ENCODE data around the gene ANXA2. TPM values are rescaled to one million over a fixed set of nuclear protein-coding genes. Genes with fewer than 3 reads are reported as not detected.
A peak's percentile ranks its signal among the peaks of the same experiment; 100 is the strongest.
"Not testable (repeated sequence)": the region's sequence is repeated elsewhere in the genome, so short reads cannot be mapped to it uniquely, and the experiment has no call there.

The ANXA2 gene
- total RNA-seq, 2 donors from 2014 or later = 186 to 190 TPM

DNA sequence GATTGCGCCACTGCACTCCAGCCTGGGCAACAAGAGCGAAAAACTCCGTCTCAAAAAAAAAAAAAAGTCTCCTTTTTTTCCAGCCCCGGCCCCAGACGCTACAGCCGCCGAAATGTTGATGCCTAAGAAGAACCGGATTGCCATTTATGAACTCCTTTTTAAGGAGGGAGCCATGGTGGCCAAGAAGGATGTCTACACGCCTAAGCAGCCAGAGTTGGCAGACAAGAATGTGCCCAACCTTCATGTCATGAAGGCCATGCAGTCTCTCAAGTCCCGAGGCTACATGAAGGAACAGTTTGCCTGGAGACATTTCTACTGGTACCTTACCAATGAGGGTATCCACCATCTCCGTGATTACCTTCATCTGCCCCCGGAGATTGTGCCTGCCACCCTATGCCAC is 6.6 kb upstream of the ANXA2 start:
- not testable (repeated sequence) for H3K36me3 Mint-ChIP-seq (ENCODE audit: low read depth); DNase-seq; H3K27me3 Mint-ChIP-seq; H3K4me3 Mint-ChIP-seq; H3K9me3 ChIP-seq (ENCODE audit: control insufficient read depth, low read length, poor library complexity, severe bottlenecking); H3K27ac Mint-ChIP-seq; ATAC-seq
- H3K4me1 Mint-ChIP-seq = peaks cover 10% of the 10 kb centered on the region

DNA sequence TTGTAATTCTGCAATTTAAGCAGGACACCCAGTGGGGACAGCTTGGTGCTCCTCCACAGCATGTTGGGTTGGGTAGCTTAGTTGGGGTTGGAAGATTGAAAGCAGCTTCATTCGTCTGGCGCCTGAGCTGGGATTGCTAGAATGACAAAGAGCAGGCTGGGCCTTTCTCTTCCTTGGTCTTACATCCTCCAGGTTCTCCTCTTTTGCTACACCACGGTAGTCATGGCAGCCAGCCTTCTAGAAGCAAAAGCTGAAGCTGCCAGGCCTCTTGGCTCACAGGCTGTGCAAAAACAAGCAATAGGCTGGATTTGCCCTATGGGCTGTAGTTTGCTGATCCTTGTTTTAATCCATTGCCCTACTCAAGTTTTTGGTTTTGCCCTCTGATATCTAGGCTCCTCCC is 3.2 kb upstream of the ANXA2 start:
- Mint-ChIP-seq H3K36me3 (ENCODE audit: low read depth) (no peaks in the 10 kb centered on the region), H3K4me3 (no peak overlapping the region), H3K4me1 (peaks cover 20% of the 10 kb centered on the region), H3K27me3 (no peaks in the 10 kb centered on the region), H3K27ac (no peak overlapping the region)
- DNase-seq (no peak), ATAC-seq (no peak)
- no peaks in the 10 kb centered on the region for H3K9me3 ChIP-seq (ENCODE audit: control insufficient read depth, low read length, poor library complexity, severe bottlenecking)

DNA sequence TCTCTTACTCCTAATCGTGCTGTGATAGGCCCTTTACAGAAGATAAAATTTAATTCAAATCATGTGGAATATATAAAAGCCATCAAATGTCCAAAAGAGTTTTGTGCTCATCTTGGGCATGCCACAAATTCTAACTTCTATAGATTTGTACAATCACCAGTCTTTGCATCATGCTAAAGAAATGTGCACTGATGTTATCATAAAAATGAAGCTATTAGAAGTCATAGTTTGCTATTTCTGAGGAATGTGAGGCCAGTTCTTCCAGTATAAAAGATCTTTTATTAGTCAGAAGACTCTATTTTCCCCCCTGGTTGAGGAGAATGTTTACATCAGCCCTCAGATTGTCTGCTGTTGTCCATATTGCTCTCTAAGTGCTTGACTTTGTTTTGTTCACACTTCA is 2.1 kb upstream of the ANXA2 start:
- ATAC-seq (no peak), DNase-seq (no peak)
- no peaks in the 10 kb centered on the region for H3K36me3 Mint-ChIP-seq (ENCODE audit: low read depth)
- peak overlapping the region; percentile 83 for H3K27ac Mint-ChIP-seq
- peaks cover 26% of the 10 kb centered on the region for H3K4me1 Mint-ChIP-seq
- no peaks in the 10 kb centered on the region for H3K27me3 Mint-ChIP-seq
- H3K4me3 Mint-ChIP-seq = no peak overlapping the region
- no peaks in the 10 kb centered on the region for H3K9me3 ChIP-seq (ENCODE audit: control insufficient read depth, low read length, poor library complexity, severe bottlenecking)

DNA sequence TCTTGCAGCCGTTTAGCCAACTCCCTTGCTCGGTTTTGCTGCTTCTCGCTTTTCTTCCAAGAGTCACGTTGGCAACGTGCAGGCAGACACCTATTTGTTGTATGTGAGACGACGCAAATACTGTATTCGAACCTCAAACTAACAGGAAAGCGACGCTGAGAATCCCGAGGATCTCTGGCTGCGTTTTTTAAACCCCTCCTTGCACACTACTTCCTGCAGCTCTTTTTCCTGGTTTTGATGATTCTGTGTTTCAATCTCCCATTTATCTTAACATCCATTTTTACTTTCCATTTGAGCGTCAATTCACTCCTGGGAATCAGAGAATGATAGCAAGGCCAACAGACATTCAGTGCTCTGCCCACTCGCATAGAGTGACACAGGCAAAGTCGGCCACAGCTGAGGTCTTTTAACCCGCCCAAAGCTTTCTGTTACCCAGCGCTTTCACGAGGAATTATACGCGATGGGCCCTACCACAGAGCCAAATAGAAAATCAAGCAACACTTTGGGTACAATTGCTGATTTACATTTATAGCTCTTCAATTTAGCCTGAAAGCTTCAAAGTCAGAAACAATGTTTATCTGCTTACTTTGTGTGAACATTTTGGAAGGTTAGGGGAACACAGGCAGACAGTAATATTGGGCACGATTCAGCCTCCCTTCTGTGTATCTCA is 1.6 kb upstream of the ANXA2 start:
- H3K4me1 Mint-ChIP-seq = peaks cover 27% of the 10 kb centered on the region
- no peak for ATAC-seq
- no peaks in the 10 kb centered on the region for H3K36me3 Mint-ChIP-seq (ENCODE audit: low read depth)
- H3K9me3 ChIP-seq (ENCODE audit: control insufficient read depth, low read length, poor library complexity, severe bottlenecking) = no peaks in the 10 kb centered on the region
- no peaks in the 10 kb centered on the region for H3K27me3 Mint-ChIP-seq
- H3K27ac Mint-ChIP-seq = peak overlapping the region; percentile 83
- DNase-seq = no peak
- H3K4me3 Mint-ChIP-seq = peak overlapping the region; percentile 81

DNA sequence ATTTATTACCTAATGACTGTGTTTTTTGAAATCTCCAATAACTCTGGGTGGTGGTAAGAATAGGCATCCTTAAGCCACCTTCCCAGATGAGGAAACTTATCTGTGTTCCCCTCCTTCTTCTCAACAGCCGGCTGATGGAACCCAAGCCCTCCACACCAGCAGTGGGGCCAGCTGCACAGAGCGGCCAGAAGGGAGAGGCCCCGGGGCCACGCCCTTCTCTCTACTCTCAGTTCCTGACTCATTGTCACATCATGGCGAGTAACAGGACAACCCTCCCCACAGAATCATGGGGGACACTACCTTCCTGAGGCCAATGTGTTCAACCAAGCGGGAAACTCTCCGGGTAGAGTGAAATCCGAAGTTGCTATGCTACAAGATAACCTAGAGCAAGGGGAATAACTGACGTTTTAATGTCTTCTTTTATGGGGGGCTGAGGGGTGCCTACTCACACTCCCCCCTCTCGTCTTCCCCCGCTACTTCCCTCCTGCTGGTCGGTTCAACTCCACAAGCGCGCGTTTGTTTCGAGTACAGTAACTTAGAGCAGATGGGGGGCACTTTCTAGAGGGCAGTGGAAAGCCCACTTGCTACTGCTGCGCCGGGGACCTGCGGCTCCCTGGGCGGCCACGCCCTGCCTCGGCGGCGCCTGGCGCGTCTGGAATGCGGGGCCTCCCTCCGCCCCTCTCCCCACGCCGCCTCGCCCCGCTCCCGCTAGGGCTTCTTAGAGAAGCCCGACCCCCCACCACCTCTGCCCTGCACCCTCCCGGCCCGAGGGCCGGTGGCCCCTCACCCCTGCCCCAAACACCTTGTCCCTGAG is 621 bp downstream of the ANXA2 start:
- no peaks in the 10 kb centered on the region for H3K9me3 ChIP-seq (ENCODE audit: control insufficient read depth, low read length, poor library complexity, severe bottlenecking)
- Mint-ChIP-seq H3K4me1 (peaks cover 45% of the 10 kb centered on the region), H3K4me3 (peak overlapping the region; percentile 81), H3K36me3 (ENCODE audit: low read depth) (peaks cover 2% of the 10 kb centered on the region), H3K27me3 (no peaks in the 10 kb centered on the region), H3K27ac (peak overlapping the region; percentile 95)
- DNase-seq (peak; percentile 18 to 37 (median 22)), ATAC-seq (peak; percentile 15)

DNA sequence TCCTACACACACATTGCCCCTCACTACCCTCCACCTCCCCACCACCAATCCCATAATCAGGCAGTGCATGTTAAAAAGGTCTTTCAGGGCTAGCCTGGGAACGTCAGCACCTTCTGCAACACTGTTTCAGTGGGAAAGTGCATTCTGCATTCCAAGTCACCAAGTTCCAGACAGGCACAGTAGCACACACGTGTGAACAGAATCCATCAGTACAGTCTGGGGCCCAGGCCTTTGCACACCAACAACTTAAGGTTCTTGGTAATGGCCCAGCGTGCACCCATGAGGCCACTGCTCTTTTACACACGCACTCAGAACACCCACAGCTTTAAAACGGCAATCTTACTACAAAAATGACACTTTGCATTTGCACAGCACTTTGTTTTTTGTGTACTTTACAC is 1.2 kb downstream of the ANXA2 start:
- H3K4me1 Mint-ChIP-seq = peaks cover 50% of the 10 kb centered on the region
- H3K4me3 Mint-ChIP-seq = peak overlapping the region; percentile 81

DNA sequence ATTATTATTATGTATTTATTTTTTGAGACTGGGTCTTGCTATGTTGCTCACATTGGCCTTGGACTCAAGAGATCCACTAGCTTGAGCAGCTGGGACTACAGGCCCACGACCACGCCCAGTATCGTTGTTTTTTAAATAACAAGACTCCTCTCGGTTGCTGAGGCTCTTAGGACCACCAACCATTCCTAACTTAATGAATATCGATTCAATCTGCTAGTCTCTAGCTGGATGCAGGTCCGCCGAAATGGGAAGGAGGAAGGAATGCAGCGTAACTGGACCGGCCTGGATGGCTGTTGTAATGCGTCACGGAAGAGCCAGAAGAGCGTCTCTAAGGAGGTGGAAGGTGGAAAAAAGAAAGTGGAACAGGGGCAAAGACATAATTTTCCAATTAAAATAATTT is 1.7 kb downstream of the ANXA2 start:
- peaks cover 2% of the 10 kb centered on the region for H3K36me3 Mint-ChIP-seq (ENCODE audit: low read depth)
- ATAC-seq = no peak
- peak overlapping the region; percentile 95 for H3K27ac Mint-ChIP-seq
- no peaks in the 10 kb centered on the region for H3K9me3 ChIP-seq (ENCODE audit: control insufficient read depth, low read length, poor library complexity, severe bottlenecking)
- H3K27me3 Mint-ChIP-seq = no peaks in the 10 kb centered on the region
- H3K4me3 Mint-ChIP-seq = peak overlapping the region; percentile 81
- DNase-seq = no peak
- peaks cover 53% of the 10 kb centered on the region for H3K4me1 Mint-ChIP-seq

More for the DNA sequence above, 1.2 kb downstream of the ANXA2 start:
- H3K27ac Mint-ChIP-seq = peak overlapping the region; percentile 95
- H3K9me3 ChIP-seq (ENCODE audit: control insufficient read depth, low read length, poor library complexity, severe bottlenecking) = no peaks in the 10 kb centered on the region
- DNase-seq (no peak), ATAC-seq (no peak)
- no peaks in the 10 kb centered on the region for H3K27me3 Mint-ChIP-seq
- peaks cover 2% of the 10 kb centered on the region for H3K36me3 Mint-ChIP-seq (ENCODE audit: low read depth)

DNA sequence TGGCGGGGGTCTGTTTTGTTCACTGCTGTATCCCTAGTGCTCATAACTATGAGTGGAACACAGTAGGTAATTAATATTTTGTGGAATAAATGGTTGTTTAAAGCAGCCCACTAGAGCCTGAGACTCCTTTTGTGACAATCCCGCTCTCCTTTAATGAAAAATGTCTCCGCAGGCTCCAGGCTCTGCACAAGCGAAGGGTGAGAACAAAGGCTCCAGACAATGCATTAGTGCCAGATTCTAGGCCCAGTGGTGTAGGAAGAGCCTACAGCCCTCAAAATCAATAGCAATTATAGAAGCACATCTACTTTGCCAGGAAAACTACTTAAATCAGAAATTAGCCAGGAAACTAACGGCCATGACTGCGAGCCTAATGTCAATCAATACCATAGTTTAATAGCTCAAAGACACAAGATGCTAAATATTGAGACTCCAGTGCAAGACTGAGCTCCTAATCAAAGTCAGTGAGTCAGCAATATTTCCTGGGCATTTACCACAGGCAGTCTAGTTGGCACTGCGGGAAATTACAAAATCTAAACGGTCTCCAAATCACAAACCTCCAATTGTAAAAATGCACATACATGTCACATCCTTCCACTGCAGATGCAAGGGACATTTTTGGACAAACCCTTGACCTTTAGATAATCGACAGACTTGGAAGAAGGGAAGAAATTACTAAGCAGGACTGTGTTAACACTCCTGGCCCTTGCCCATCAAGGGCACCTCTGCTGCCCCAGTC is 2.3 kb downstream of the ANXA2 start:
- Mint-ChIP-seq H3K36me3 (ENCODE audit: low read depth) (peaks cover 2% of the 10 kb centered on the region), H3K27ac (peak overlapping the region; percentile 95), H3K27me3 (no peaks in the 10 kb centered on the region), H3K4me3 (peak overlapping the region; percentile 49), H3K4me1 (peaks cover 58% of the 10 kb centered on the region)
- no peaks in the 10 kb centered on the region for H3K9me3 ChIP-seq (ENCODE audit: control insufficient read depth, low read length, poor library complexity, severe bottlenecking)
- ATAC-seq = no peak
- DNase-seq = no peak

DNA sequence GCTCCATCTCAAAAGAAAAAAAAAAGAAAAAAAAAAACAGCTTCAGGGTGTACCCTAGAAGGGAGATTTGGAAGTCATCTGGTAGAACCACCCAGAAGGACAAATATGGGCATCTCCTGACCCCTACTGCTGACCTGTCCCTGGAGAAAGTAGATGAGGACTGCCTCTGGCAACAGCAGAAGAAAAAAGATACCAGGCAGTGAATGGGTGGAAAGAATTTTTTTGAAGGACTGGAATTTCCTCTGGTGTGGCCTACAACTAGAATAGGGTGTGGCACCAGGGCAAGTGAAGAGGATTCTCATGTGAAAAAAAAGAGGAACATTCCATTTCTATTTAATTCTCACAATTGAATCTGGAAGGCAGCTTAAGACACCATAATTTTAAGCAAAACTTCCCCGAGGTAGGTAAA is 3.1 kb downstream of the ANXA2 start:
- peaks cover 2% of the 10 kb centered on the region for H3K36me3 Mint-ChIP-seq (ENCODE audit: low read depth)
- H3K4me3 Mint-ChIP-seq = peak overlapping the region; percentile 12
- no peaks in the 10 kb centered on the region for H3K27me3 Mint-ChIP-seq
- DNase-seq (no peak), ATAC-seq (no peak)
- no peaks in the 10 kb centered on the region for H3K9me3 ChIP-seq (ENCODE audit: control insufficient read depth, low read length, poor library complexity, severe bottlenecking)
- peak overlapping the region; percentile 95 for H3K27ac Mint-ChIP-seq
- H3K4me1 Mint-ChIP-seq = peaks cover 66% of the 10 kb centered on the region

DNA sequence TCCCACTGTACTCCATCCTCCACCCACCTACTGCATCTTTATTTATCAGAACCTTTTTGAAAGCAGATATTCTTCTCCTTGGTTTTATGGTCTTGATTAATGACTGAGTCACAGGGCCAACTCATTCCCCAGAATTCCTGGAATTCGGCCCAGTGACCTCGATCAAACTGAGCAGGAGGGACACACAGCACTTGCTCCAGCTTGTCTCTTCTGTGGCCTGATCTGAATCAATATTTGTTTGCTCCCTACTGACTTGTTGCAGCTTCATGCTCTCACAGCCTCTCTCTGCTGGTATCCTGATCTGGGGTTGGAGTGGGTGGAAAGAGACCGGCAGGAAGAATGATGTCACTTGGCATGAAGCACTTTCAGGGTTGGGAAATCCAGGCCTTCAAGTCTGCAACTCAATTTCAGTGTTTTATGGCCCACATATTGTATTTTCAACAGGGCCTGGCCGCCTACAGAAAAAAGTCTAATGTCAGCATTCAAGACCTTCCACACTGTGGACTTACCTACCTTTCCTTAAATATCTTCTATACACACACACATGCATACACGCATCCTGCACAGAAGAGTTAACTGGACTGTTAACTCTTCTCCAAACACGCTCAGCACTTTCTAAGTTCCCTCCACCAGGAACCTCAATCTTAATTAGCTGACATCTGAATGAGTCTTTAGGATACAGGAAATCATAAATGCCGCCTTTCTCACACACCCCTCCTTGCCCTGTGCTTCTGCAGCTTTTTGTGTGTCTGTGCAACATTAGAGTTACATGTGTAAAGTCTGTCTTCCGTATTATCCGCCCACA is 4.6 kb downstream of the ANXA2 start:
- peaks cover 68% of the 10 kb centered on the region for H3K4me1 Mint-ChIP-seq
- peak overlapping the region; percentile 75 for H3K4me3 Mint-ChIP-seq
- peak overlapping the region; percentile 95 for H3K27ac Mint-ChIP-seq

DNA sequence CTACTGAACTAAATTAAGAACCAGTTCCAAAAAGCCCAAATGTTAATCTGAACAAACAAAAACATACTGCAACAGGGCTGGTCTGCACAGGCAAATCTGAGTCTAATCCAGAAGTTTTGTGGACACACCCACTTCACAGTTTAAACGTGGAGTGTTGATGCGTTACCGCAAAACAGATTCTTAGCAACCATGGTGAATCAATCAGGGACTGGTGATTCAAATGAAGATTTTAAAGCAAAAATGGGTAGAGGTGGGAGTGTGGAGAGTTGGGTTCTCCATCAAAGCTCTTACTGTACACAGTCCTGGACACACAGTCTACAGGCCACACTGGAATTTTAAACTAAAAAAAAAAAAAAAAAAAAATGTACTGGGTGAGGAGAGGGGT is 5.2 kb downstream of the ANXA2 start:
- H3K27me3 Mint-ChIP-seq = no peaks in the 10 kb centered on the region
- DNase-seq = peak in 1 of 3 donors; percentile 9
- peaks cover 4% of the 10 kb centered on the region for H3K36me3 Mint-ChIP-seq (ENCODE audit: low read depth)
- H3K4me1 Mint-ChIP-seq = peaks cover 70% of the 10 kb centered on the region
- H3K9me3 ChIP-seq (ENCODE audit: control insufficient read depth, low read length, poor library complexity, severe bottlenecking) = no peaks in the 10 kb centered on the region
- peak overlapping the region; percentile 95 for H3K27ac Mint-ChIP-seq
- H3K4me3 Mint-ChIP-seq = peak overlapping the region; percentile 52
- ATAC-seq = peak; percentile 50

More for the DNA sequence above, 4.6 kb downstream of the ANXA2 start:
- H3K36me3 Mint-ChIP-seq (ENCODE audit: low read depth) = peaks cover 4% of the 10 kb centered on the region
- H3K27me3 Mint-ChIP-seq = no peaks in the 10 kb centered on the region
- no peaks in the 10 kb centered on the region for H3K9me3 ChIP-seq (ENCODE audit: control insufficient read depth, low read length, poor library complexity, severe bottlenecking)
- DNase-seq = no peak
- no peak for ATAC-seq

DNA sequence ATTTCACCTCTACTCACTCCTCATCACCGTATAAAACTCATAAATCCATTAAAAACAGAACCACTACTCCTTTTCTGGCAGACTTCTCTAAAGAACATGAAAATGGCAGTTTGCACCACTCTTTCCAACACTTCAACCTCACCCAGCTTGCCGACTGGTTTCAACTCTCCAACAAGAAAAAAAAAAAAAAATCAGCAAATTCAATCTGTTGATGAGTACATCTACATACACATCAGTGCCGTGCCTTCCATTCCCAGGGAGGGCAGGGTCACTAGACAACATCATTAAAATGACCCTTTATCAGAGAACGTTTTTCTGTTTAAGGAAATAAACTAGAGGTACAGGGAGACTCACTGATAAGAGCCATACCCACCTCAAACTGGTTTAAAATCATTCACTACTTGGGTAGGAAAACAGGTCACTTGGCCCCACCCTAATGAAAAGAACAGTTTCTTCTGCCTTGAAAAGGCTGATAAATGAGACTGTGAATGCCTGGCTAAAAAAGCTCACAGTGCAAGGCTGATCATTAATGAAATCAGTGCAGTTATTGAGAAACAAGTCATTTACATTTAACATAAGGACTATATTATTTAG is 6.0 kb downstream of the ANXA2 start:
- H3K4me1 Mint-ChIP-seq = peaks cover 74% of the 10 kb centered on the region
- DNase-seq = no peak
- peak overlapping the region; percentile 67 for H3K4me3 Mint-ChIP-seq
- H3K36me3 Mint-ChIP-seq (ENCODE audit: low read depth) = peaks cover 4% of the 10 kb centered on the region
- no peaks in the 10 kb centered on the region for H3K9me3 ChIP-seq (ENCODE audit: control insufficient read depth, low read length, poor library complexity, severe bottlenecking)
- no peaks in the 10 kb centered on the region for H3K27me3 Mint-ChIP-seq
- ATAC-seq = no peak
- peak overlapping the region; percentile 95 for H3K27ac Mint-ChIP-seq
